GM19467 (cell line): ENCODE measurements around the gene SLC6A20.

ENCODE experiments used
- ATAC-seq: cut with Tn5 transposase; IDR thresholded peaks from one replicate; pipeline ENCODE4 v1.9.1; 2021; ENCODE audit warnings: mild to moderate bottlenecking, moderate library complexity; ENCODE audit not compliant: unreplicated experiment

SLC6A20 gene, protein sequence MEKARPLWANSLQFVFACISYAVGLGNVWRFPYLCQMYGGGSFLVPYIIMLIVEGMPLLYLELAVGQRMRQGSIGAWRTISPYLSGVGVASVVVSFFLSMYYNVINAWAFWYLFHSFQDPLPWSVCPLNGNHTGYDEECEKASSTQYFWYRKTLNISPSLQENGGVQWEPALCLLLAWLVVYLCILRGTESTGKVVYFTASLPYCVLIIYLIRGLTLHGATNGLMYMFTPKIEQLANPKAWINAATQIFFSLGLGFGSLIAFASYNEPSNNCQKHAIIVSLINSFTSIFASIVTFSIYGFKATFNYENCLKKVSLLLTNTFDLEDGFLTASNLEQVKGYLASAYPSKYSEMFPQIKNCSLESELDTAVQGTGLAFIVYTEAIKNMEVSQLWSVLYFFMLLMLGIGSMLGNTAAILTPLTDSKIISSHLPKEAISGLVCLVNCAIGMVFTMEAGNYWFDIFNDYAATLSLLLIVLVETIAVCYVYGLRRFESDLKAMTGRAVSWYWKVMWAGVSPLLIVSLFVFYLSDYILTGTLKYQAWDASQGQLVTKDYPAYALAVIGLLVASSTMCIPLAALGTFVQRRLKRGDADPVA

DNA sequence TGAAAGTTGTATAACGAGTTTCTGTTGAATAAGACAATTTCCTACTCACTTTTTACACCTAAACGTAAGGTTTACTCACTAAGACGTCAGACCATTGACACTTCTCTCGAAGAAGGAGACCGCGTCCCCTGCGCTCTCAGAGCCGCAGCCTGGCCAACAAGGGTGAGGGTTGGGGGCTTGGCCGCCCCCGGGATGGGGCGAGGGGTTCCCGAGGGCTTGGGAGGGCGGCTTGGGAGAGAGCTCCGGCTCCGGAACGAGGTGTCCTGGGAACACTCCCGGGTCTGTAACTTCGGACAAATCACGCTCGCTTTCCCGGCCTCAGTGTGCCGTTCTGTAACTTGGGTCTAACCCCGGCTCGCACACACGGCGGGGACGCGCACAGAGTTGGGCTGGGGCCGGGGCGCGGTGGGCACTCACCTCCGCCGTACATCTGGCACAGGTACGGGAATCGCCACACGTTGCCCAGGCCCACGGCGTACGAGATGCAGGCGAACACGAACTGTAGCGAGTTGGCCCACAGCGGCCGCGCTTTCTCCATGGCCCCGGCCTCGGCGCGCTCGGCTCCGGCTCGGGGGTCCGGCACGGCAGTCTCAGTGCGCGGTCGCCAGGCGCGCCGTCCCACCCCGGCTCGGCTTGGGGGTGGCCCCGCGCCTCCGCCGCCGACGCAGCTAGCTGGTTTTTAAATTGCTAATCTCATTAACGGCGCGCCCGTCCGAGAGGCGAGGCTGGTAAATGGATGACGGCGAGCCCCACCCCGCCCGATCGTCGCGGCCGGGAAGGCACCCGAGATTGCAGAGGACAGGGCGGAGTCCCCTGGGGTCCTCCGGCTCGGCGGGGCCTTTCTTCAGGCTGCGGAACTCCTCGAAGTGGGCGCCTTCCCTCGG, at the start of gene SLC6A20:
Gene SLC6A20, minus strand, starts transcription at position 655 of the 884 bp plus-strand sequence. Its CDS starts 117 bp downstream, at position 538.
- no peak for ATAC-seq

DNA sequence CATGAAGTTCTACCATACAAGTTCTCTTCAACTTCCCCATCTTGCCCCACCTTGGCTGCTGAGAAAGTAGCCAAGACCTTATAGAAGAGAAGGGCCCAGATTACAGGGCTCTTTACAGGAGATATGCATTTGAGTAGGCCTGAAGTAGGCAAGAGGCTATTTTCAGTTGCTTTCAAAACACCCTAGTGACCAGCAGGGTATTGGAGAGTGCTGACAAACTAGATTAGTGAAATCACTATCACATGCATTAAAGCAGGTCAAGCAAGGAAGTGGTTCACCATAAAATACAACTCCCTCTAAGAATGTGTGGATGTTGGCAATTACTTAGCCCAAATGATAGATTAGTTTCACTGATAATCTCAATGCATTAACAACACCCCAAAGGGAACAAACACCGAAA, 48.3 kb upstream of the SLC6A20 start:
- no peak for ATAC-seq

DNA sequence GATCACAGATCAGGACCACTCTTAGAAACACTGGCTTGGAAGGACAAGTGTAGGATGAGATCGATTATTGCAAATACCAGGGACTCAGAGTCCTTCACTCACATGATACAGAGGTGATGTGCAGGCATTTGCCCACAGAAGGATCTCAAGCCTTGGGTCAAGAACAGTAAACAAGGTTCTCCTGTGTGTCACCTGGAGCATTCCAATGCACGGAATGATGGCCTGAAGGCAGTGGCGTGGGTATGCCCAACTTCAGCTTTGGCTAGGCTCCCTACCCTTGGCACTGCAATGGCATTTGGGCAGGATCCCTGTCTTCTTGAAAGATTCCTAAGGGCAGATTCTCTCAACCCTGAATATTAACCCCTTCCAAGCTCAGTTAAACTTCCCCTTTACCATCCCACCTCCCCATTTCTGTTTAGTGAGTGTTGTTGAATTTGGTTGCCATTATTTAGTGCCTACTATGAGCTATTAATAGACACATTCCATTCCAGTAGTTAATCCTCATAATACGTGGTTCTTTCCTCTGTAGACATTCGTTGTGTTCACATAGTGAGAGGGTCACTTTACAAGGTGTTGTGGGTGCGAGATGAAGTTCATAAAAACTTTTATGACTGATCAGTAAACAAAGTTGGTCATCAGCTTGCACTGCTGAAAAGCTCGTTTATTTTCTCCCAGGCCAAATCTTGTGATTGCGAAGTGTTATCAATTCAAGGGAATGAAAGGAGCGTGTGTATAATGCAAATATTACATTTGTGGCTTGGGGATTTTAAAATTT, 46.7 kb upstream of the SLC6A20 start:
- ATAC-seq = no peak

DNA sequence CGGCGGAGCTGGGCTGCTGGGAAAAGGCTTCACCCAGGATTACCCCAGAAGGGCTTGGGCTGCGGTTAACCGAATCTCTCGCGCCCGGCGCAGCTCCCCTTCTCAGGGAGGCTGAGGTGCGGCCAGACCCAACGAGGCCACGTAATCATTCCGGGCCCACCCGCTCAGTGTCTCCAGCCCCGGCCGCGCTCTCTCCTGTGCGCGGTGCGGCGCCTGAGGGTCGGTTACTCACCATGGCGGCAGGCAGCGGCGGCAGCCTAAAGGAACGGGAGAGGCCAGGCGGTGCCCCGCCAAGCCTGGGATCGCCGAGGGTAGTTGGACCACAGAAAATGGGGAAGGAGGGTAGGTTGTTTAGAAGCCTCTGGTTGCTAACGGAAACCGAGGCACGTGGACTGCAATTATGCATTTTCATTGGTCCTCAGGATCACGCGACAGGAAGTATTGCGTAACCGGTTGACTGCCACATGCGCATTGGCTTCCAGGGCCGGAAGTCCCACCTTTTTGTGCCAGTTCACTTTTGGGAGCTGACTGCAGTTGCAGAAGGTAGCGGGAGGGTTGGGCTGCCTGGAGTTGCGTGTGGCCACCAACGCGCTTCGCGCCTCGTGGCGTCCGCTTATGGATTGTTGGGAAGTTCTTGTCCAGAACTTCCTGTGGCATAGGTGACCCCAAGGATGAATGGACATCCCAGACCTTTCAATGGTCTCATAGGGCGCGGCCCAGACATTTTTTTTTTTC, 45.6 kb upstream of the SLC6A20 start, which contains the start of gene LZTFL1:
Gene LZTFL1, minus strand, starts transcription at position 363 of the 735 bp plus-strand sequence. Its CDS starts 128 bp downstream, at position 235.
- peak; percentile 92 for ATAC-seq

DNA sequence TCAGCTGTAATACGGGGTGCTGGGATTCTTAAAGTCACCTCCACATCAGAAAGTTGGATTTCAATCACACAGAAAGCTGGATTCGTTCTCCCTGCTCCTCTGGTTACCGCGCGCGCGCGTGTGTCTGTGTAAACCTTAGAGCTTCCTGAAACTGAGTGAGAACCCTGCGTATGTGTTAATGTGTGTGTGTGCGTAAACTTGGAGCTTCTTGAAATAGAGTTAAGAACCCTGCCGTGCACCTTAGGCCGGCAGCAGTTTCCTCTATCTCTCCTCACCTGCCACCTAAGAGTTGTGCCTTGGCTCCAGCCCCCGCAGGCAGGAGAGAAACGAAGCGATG, 45.1 kb upstream of the SLC6A20 start:
- ATAC-seq = no peak

DNA sequence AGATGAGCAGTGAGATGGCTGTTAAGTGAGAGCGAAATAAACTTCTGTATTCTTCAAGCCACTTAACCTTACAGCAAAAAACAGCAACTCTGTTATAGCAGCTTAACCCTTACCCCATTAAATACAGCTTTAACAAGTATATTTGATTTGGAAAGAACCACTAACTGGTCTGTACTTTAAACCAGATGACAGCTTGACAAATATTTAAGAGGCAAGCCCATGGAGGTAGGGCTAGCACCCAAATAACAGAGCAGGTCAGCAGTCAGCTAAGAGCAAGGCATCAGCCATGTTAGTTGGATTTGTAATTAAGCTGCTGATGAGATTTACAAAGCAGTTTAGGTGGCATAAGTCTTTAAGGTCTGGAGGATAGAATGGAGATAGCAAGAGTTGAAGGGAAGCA, 42.1 kb upstream of the SLC6A20 start:
- ATAC-seq = no peak

DNA sequence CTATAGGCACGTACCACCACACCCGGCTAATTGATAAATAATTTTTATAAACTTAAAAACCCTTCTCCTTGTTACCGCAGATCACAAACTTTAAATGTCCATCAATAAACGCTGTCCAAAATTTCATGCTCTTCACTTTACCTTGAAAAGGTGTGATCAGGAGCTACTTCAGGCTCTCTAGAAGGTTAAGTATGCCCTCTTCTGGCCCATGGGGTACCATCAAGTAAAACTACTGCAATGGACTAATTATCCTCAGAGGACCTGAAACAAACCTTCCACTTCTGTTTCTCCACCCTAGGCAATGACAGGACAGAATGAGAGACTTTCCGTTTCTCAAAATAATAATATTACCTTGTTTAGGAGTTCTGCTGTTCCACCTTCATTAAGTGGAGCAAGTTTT, 36.4 kb upstream of the SLC6A20 start:
- ATAC-seq = no peak

DNA sequence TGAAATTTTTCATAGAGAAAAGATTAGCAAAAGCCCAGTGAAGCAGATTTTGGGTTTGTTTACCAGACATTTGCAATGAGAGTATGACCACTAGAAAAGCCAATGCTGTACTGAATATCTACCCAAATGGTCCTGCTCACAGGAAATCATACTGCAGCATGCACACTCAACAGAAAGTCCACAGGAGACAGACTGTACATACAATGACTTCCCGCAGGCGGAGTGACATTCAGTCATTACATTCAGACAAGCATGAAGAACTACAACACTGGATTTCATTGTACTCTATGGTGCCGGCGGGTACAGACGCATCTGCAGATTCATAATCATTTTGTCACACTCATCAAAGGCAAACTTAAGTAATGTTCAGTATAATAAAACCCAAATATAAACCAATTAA, 33.8 kb upstream of the SLC6A20 start:
- no peak for ATAC-seq

DNA sequence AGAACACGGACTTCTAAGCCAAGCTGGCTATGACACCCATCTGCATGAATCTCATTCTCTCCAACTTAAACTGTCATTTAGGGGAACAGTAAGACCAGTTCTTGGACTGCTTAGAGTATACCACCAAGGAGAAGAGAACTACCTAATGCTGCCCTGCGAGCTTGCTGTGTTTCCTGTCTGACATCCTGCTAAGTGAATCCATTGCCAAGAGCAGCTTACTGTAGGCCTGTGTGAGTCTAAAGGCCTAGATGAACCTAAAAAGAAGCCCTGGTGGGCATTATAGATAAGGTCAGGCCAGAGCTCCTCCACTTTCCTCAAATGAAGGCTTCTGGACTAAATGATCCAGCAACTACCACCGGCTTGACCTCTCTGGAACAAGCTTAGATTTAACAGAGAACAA, 30.6 kb upstream of the SLC6A20 start:
- no peak for ATAC-seq

DNA sequence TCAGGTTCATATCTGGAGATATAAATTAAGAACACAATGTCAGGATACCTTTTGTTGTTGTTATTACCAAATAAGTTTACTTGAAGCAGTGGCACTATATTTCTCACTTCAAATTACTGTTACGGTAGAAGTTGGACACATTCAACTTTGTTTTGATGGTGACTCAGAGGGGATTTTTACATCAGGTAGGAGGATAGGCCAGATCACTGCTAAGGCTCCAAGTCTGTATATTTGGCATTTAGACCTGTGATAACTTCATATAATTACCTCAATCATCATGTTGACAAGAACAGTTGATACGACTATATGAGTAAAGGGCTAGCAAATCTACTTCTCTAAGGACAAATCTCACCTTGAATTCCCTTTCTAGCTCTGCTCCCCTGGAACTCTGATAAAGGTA, 30.0 kb upstream of the SLC6A20 start:
- no peak for ATAC-seq

DNA sequence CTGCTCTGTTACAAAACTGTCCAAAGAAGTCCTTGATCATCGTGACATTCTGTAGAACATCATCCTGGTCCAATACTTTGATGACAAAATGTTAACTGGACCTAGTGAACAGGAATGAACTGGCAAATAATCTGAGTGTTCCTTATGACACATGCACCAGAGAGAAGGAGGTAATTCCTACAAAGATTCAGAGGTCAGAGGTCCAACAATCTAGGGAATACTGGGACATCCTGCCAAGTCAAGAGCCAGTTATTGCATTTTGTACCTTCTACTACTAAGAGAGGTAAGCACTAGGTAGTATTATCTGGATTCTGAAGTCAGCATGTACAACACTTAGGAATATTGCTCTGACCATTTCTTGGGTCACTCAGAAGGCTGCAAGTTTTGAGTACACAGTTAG, 24.8 kb upstream of the SLC6A20 start:
- no peak for ATAC-seq

DNA sequence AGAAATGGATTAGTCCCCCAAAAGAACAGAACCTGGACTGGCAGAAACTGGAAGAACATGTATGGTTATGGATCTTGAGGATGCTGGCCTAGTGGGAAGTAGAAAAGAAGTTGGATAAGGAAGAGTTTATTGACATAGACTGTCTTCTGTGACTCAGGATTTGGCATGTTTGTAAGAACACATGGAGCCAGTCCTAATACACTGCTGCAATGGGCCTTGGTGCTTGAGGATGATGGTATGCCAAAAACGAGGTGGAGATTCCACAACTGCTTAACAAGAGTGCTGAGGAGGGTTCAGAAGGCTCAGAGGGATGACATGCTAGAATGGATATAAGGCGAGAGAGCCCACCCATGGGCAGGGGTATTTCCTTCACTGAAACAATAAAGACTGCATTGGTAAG, 23.2 kb upstream of the SLC6A20 start:
- ATAC-seq = no peak

DNA sequence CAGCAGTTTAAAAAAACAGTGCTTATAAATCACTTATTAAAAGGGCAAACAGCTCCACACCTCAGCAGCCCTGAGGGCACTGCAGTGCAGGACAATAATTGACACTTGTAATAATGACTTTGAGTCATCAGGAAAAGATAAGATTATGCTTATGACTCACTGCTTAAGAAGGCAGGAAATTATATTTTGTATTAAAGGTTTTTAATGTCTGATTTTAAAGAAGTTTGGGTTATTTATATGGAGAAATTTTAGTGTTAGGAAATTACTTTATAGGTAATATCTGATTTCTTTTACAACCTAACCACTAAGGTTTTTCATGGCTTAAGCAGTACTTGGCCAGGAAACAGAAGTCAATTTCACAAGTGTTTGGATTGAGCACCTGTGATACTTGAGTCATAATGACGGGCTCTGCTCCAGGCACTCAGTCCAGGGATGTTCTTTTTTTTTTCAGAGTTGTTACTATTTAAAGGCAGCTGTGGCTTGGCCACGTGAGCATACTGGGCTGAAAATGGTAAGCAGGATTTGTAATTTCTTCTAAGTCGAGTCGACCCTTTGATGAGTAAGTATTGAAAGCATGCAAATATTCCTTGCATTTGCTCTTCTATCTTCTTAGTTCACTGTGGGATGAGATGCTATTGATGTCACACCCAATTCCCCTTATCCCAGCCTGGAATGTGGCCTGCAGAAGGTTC, 21.6 kb upstream of the SLC6A20 start:
- no peak for ATAC-seq

DNA sequence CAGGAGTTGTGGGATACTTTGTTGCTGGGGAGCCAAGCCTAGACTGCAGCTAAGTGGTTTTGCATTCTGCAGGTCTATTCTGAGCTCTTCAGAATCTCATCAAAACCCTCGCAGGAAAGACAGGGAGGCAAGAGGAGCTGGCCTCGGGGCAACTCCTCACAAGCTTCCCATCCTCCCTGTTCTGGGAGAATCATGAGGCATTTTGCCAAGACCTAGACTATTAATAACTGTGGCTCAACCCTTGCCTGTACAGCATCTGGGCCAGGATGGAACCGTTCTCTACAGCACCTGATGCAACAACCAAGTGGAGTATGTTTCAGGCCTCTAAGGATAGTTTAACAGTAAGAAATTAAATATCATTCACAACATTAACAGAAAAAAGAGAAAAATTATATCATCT, 20.2 kb upstream of the SLC6A20 start:
- no peak for ATAC-seq

DNA sequence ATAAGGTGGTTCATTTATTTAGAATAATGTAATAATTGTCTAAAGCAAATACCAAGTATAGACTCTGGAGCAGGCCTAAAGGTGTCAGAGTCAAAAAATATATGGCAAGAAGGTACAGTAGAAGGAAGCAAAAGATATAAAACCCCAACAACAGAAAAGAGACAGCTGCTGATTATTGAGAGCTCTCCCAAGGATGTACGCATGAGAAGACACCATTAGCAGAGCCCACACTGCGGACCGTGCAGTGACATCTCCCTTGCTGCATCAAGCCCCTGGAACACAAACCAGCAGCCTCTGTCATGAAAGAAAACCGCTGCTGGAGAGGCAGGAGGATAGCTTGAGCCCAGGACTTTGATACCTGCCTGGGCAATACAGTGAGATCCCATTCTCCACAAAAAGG, 18.0 kb upstream of the SLC6A20 start:
- ATAC-seq = no peak

DNA sequence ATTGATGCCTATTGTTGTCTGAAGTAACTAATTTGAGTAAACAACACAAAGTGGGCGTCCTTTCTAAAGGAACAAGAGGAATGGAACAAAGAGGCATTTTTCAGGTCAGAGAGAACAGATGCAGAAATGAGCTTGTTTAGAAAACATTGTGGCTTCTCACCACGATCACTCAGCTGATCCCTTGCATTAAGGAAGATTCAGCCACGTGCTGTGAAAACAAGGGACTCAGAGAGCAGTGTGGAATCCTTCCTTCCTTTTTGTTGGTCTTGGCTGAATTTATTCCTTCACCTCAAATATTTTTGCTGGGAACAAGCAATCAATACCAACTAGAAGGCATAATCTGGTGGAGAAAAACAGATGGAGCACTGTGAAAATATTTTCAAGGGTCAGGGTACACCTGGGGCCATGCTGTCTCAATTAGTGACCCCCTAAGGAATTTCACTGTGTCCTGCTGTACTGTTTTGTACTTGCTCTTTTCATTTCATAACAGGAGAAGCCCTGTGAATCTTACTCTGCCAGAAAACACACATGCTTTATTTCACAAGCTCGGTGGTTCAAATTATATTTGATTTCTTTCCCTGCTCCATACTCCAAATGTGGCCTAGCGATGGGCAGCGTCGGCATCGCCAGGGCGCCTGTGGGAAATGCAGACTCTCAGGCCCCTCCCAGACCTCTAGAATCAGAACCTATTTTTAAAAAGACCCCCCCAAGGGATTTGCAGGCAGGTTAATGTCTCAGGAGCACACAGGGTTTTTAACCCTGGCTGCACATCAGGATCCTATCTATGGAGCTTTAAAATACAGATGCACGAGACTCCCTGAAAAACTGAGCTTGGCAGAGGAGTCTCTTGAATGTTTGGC, 11.6 kb upstream of the SLC6A20 start:
- no peak for ATAC-seq

DNA sequence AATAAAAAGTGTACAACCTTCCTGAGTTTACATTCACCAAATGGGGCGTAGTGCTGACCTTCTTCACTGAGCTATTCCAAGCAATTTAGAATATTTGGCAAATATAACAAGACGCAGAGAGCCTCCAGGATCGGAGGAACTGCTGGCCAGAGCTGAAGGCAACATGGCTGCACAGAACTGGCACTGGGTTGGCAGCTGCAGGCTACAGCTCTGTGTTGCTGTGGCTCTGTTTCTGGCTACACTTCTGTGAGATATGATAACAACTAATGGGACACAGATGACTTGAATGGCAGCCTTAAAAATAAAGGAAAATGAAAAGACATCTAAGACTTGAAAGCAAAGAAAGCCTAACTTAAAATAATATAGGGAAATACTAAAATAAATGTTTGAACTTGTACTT, 10.8 kb upstream of the SLC6A20 start:
- no peak for ATAC-seq

DNA sequence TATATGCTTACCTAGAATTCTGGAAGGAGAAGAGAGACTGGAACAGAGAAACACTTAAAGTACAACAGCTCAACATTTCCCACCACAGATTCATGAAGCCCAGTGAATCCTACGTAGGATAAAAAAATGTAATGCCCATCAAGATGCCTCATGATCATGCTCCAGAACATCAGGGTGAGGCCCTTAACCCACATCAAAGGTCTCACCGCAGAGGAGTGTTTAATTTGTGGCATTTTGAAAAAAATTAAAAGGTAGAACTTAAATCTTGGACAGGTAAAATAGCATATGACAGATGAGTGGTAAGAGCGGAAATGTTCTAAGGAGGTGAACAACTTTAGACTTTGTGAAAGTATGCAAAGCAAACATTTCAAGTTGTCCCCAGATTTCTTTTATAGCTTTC, 9.7 kb upstream of the SLC6A20 start:
- no peak for ATAC-seq
